Naive thymus-derived CD8-positive, alpha-beta T cell (primary cell): ENCODE measurements around the gene RSKR. TPM values are rescaled to one million over a fixed set of nuclear protein-coding genes. Genes with fewer than 3 reads are reported as not detected.
"Not testable (repeated sequence)": the region's sequence is repeated elsewhere in the genome, so short reads cannot be mapped to it uniquely, and the experiment has no call there.

Experiments
- ATAC-seq, 2 donors: fragments of 150-1000 bp; cut with Tn5 transposase in 1 of 2; sonication (Bioruptor Pico), chemical (Tn5 transposase) in 1 of 2; 1 replicate in 1 of 2; 2 replicates in 1 of 2; pipeline ENCODE4 v1.10.0; 2021; ENCODE audit warnings: mild to moderate bottlenecking in 2 of 2, moderate library complexity in 2 of 2
- POLR2A ChIA-PET: fragments of 350-600 bp; sonication (Branson Sonifier 250); formaldehyde crosslinking; loops from one replicate; lab custom pipeline; 2021; ENCODE audit warnings: antibody characterized with exemption; lab: Charles Lee
- DNase-seq, 10 donors: peaks; one replicate each; pipeline versions ENCODE4 v3.0.0 to v3.0.0-alpha.2; 2020 to 2022
- H3K27ac Mint-ChIP-seq, 10 donors: one replicate each; pipeline ENCODE4 v1.8.0; 2020 to 2022; ENCODE audit warnings: mild to moderate bottlenecking in 10 of 10, mixed read lengths in 10 of 10, moderate library complexity in 4 of 10, inconsistent platforms in 1 of 10
- H3K27me3 Mint-ChIP-seq, 5 donors: one replicate each; pipeline ENCODE4 v1.8.0; 2021 to 2022; ENCODE audit warnings: mixed read lengths in 5 of 5
- H3K36me3 Mint-ChIP-seq, 3 donors: one replicate each; pipeline ENCODE4 v1.8.0; 2020 to 2022; ENCODE audit warnings: mixed read lengths in 3 of 3, mild to moderate bottlenecking in 2 of 3, inconsistent platforms in 1 of 3
- H3K4me1 Mint-ChIP-seq, 4 donors: one replicate each; pipeline ENCODE4 v1.8.0; 2021 to 2022; ENCODE audit warnings: mixed read lengths in 4 of 4
- H3K4me3 Mint-ChIP-seq, 10 donors: one replicate each; pipeline ENCODE4 v1.8.0; 2020 to 2022; ENCODE audit warnings: mild to moderate bottlenecking in 10 of 10, mixed read lengths in 10 of 10, moderate library complexity in 6 of 10, inconsistent platforms in 1 of 10
- H3K9me3 Mint-ChIP-seq, 9 donors: one replicate each; pipeline ENCODE4 v1.8.0; 2020 to 2022; ENCODE audit warnings: mixed read lengths in 9 of 9, mild to moderate bottlenecking in 3 of 9, inconsistent platforms in 1 of 9, moderate library complexity in 1 of 9
- polyA plus RNA-seq, 3 donors: library from polyadenylated mRNA; unstranded; fragments of 300-500 nt; fragmentation: Illumina TruSeq; gene quantifications; one replicate each; pipeline ENCODE4 v1.2.3, GENCODE V29; 2021
- total RNA-seq, 8 experiments: library from RNA in 2 of 8; stranded (reverse) in 2 of 8; gene quantifications; one replicate each; pipeline ENCODE4 v1.2.3 and lab custom pipeline; 2021 to 2026

Gene RSKR
- total and polyA plus RNA-seq, 5 experiments from 2014 or later = 0.11 to 28.9 (median 0.75) TPM

- peaks cover 14 to 27% (median 23%) of the 10 kb centered on the region in 4 donors for H3K4me1 Mint-ChIP-seq
- DNase-seq (no peak), ATAC-seq (no peak)
- peak overlapping the region in 9 of 10 donors; percentile 29 to 100 (median 96) for H3K27ac Mint-ChIP-seq
- no peaks in the 10 kb centered on the region for H3K9me3 Mint-ChIP-seq
- H3K36me3 Mint-ChIP-seq = peaks cover 0 to under 1% (median 0%) of the 10 kb centered on the region in 3 donors
- H3K4me3 Mint-ChIP-seq = peak overlapping the region; percentile 89 to 99 (median 95)
- no peaks in the 10 kb centered on the region for H3K27me3 Mint-ChIP-seq
- POLR2A ChIA-PET = interaction anchor here (2.5 to 3.0 kb wide), 2 partner anchors 20 to 46 kb away, joined by 16 to 42 read pairs; partner anchors contain the start of genes ALDOC and UNC119
Measured at GRCh38 chr17:28597606-28598383, 16.2 kb downstream of the RSKR start.

DNA sequence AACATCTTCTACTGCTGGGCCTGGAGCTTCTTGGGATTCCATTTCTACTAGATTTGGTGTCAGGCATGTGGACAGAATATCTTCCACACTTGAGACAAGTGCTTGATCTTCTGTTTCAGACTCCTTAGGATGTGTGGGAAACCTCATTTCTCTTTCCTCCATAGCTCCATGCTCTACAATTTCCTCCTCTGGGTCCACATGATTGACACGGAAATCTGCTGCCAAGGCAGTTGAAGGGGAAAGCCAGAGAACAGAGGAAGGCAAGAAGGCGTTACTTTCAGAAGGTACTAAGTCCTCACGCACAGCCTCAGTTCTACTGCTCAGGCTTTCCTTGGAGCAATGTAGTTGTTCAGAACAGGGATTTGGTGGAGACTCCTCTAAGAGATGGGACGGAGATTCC, 21.7 kb downstream of the RSKR start:
- DNase-seq = no peak
- POLR2A ChIA-PET = no interaction called here
- H3K4me1 Mint-ChIP-seq = peaks cover 0 to under 1% (median 0%) of the 10 kb centered on the region in 4 donors
- H3K4me3 Mint-ChIP-seq = no peak overlapping the region
- H3K36me3 Mint-ChIP-seq = peaks cover 0 to 20% (median 9%) of the 10 kb centered on the region in 3 donors
- no peak for ATAC-seq
- H3K27me3 Mint-ChIP-seq = no peaks in the 10 kb centered on the region
- no peak overlapping the region for H3K27ac Mint-ChIP-seq
- no peaks in the 10 kb centered on the region for H3K9me3 Mint-ChIP-seq

DNA sequence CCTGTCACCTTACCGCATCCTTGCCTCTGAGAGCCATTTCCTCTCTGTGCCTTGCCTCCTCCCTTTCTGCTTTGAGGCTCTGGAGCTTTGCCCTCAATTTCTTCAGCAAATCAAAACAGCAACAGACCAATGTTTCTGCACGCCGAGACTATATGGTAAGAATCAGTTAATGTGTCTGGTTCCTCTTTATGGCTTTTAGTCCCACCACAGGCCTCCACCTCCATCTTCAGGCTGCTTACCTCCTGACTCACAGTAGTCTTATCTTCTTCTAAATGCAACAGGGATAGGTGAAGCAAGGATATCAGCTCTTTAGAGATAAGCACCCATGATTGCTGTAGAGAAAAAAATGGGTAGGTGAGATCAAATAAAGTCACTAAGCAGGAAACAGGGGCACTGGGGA, 28.1 kb downstream of the RSKR start:
- DNase-seq (no peak), ATAC-seq (no peak)
- H3K27ac Mint-ChIP-seq = no peak overlapping the region

DNA sequence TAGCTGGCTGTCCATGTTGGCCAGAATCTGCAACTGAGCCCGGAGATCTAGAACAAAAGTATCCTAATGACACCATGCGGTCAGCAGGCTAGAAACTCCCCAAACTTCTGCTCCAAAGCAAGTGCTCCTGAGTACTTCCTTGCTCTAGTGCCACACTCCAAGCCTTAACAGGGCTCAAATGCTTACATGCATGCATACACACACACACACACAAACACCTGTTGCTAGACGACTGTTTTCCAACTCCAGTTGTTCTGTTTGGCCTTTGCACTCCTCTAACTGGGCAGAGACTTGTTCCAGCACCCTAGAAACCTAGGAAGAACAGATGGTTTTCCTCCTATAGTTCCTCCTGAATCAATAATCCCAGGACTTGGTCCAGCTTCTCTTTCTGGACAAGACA, 29.6 kb downstream of the RSKR start:
- no peaks in the 10 kb centered on the region for H3K9me3 Mint-ChIP-seq
- ATAC-seq = no peak
- no peaks in the 10 kb centered on the region for H3K4me1 Mint-ChIP-seq
- H3K4me3 Mint-ChIP-seq = no peak overlapping the region
- DNase-seq = no peak
- H3K36me3 Mint-ChIP-seq = peaks cover 0 to 6% (median 4%) of the 10 kb centered on the region in 3 donors
- H3K27me3 Mint-ChIP-seq = no peaks in the 10 kb centered on the region
- POLR2A ChIA-PET = no interaction called here
- no peak overlapping the region for H3K27ac Mint-ChIP-seq

More for the DNA sequence above, 28.1 kb downstream of the RSKR start:
- POLR2A ChIA-PET = interaction anchor here (0.7 kb wide), 1 partner anchor 34 kb away, joined by 3 read pairs; no protein-coding TSS in a partner anchor
- no peaks in the 10 kb centered on the region for H3K9me3 Mint-ChIP-seq
- no peak overlapping the region for H3K4me3 Mint-ChIP-seq
- peaks cover 0 to 6% (median 6%) of the 10 kb centered on the region in 3 donors for H3K36me3 Mint-ChIP-seq
- H3K4me1 Mint-ChIP-seq = no peaks in the 10 kb centered on the region
- no peaks in the 10 kb centered on the region for H3K27me3 Mint-ChIP-seq

DNA sequence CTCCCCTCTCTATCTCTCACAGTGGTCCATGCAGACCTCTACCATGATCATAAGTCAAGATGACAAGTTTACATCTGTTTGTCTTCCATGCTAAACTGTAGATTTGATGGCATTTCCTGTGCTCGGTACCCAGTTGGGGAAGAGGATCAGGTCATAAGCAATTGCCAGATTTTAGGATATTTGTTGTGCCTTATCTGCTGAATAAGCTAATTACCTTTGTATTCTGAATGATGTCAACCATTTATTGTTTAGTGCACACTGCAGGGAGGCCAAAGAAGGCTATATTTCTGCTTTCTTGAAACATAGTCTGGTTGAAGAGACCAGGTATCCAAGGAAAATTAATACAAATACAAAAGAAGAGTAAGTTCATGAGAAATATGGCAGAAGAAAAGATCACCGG, 31.5 kb downstream of the RSKR start:
- no peak for DNase-seq
- Mint-ChIP-seq H3K27ac (no peak overlapping the region), H3K36me3 (peaks cover 0 to 6% (median 4%) of the 10 kb centered on the region in 3 donors), H3K4me1 (no peaks in the 10 kb centered on the region), H3K4me3 (no peak overlapping the region), H3K27me3 (no peaks in the 10 kb centered on the region), H3K9me3 (no peaks in the 10 kb centered on the region)
- POLR2A ChIA-PET = interaction anchor here (1.4 kb wide), 1 partner anchor 17 kb away, joined by 3 read pairs; the partner anchor contains the start of gene SPAG5
- ATAC-seq = no peak

GRCh38 chr17:28580959-28581358, 33.0 kb downstream of the RSKR start:
- POLR2A ChIA-PET = interaction anchor here (0.9 kb wide), 1 partner anchor 9 kb away, joined by 3 read pairs; the partner anchor contains the start of gene PIGS
- DNase-seq = no peak
- Mint-ChIP-seq H3K9me3 (no peaks in the 10 kb centered on the region), H3K4me1 (peaks cover 9 to 13% (median 12%) of the 10 kb centered on the region in 4 donors), H3K4me3 (no peak overlapping the region), H3K27ac (no peak overlapping the region), H3K27me3 (no peaks in the 10 kb centered on the region), H3K36me3 (peaks cover 0 to 3% (median 3%) of the 10 kb centered on the region in 3 donors)
- ATAC-seq = no peak

DNA sequence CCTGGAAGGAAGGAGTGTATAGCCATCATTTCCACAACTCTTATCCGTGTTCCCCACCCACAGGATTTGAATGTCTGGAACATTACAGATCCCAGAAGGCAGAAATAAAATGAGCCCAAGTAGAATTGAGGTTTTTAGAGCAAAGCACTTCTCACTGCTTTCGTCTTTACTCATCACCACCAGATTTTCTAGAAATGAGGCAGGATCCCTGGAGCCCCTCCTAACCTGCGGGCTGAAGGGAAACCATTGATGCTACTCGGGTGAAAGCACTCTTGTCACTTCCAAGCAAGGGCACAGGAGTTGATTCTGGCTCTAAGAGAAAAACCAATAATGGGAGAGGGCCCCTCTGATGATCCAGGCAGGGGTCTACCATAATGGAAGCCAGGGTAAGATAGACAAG, 34.5 kb downstream of the RSKR start:
- POLR2A ChIA-PET = interaction anchor here (0.6 to 4.3 kb wide), 2 partner anchors 19 to 28 kb away, joined by 5 to 42 read pairs; partner anchors contain the start of gene SPAG5
- Mint-ChIP-seq H3K27me3 (no peaks in the 10 kb centered on the region), H3K4me1 (peaks cover 11 to 22% (median 17%) of the 10 kb centered on the region in 4 donors), H3K36me3 (no peaks in the 10 kb centered on the region), H3K27ac (no peak overlapping the region), H3K4me3 (no peak overlapping the region), H3K9me3 (no peaks in the 10 kb centered on the region)
- ATAC-seq = no peak
- DNase-seq = no peak

DNA sequence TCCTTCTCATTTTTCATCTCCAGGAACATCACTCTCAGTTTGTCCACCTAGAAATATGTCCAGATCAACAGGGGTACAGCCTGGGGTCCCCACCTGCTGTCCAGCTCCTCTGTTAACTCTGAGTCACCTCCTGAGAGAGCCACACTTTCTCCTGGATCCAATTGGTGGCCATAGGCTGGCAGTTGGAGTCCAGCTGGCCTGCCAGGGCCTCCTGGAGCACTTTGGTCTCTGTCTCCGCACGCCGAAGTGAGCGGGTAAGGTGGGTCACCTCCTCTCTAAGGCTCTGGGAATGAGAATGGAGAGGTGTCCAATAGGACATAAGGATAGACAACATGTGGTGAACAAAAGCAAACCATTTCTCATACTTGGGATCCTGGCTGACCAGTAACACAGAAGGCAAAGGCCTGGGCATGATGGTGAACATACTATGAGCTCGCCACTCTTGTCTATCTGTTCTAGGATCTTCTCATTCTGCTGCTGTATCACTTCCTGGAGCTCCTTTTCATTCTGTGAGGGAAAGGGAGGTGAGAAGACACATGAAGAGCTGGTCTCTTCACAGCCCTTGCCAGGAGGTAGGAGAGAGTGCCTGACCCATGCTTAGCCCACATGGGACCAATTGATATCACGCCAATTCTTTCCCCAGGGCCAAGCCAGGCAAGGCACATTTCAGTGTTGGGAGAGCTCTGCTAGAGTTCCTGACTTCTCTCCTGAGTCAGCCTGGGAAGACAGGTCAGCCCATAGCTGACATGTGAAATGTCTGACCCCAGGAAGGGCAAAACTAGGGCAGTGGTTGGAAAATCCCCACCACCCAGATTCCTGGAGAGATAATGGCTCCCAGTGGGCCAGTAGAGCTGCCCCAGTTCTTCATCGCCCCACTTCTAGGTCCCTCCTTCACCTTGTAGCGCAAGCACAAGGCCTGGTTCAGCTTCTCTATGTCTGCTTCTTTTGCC, 35.5 kb downstream of the RSKR start:
- Mint-ChIP-seq H3K9me3 (no peaks in the 10 kb centered on the region), H3K4me3 (peak overlapping the region in 1 of 10 donors; percentile 18), H3K27me3 (no peaks in the 10 kb centered on the region), H3K27ac (no peak overlapping the region), H3K36me3 (no peaks in the 10 kb centered on the region), H3K4me1 (peaks cover 14 to 28% (median 17%) of the 10 kb centered on the region in 4 donors)
- ATAC-seq = no peak
- POLR2A ChIA-PET = interaction anchor here (1.1 to 4.3 kb wide), 2 partner anchors 20 to 29 kb away, joined by 4 to 42 read pairs; partner anchors contain the start of gene SPAG5
- DNase-seq = no peak

DNA sequence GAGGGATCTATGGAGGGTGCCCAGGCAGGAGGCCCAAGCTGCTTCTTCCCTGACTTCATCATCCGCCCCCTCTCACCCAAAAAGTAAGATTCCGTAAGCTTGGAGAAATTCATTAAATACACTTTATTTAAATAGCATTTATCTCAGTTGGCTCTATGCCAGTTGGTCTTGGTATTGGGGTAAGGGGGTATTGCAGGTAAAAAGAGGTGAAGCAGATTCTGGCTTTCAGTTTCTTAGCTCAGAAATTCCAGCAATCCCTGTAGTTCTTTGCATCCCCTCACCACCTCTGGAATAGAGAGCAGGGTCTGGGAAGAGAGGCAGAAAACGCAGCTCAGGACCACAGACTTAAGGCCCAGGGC, 36.5 kb downstream of the RSKR start:
- DNase-seq = no peak
- H3K4me3 Mint-ChIP-seq = peak overlapping the region in 7 of 10 donors; percentile 77 to 90 (median 86)
- H3K9me3 Mint-ChIP-seq = no peaks in the 10 kb centered on the region
- H3K4me1 Mint-ChIP-seq = peaks cover 20 to 38% (median 26%) of the 10 kb centered on the region in 4 donors
- ATAC-seq = no peak
- no peaks in the 10 kb centered on the region for H3K27me3 Mint-ChIP-seq
- H3K27ac Mint-ChIP-seq = peak overlapping the region in 4 of 10 donors; percentile 43 to 95 (median 94)
- H3K36me3 Mint-ChIP-seq = no peaks in the 10 kb centered on the region
- POLR2A ChIA-PET = interaction anchor here (0.7 to 9.0 kb wide), 9 partner anchors 11 to 142 kb away, joined by 3 to 81 read pairs (median 5); partner anchors contain the start of genes BLTP2, PROCA1, RPL23A and SDF2

- DNase-seq = peak; percentile 90 to 100 (median 97)
- peak within 1 kb of the TSS; percentile 77 to 91 (median 87) for H3K4me3 Mint-ChIP-seq
- H3K27me3 Mint-ChIP-seq = no peaks in the 10 kb centered on the region
- H3K4me1 Mint-ChIP-seq = peaks cover 24 to 43% (median 31%) of the 10 kb centered on the region in 4 donors
- H3K9me3 Mint-ChIP-seq = no peaks in the 10 kb centered on the region
- H3K36me3 Mint-ChIP-seq = no peaks in the 10 kb centered on the region
- H3K27ac Mint-ChIP-seq = peak within 1 kb of the TSS; percentile 82 to 96 (median 94)
- ATAC-seq = peak; percentile 94 to 97
- POLR2A ChIA-PET = interaction anchor here (0.7 to 9.0 kb wide), 10 partner anchors 11 to 143 kb away, joined by 3 to 81 read pairs (median 4); partner anchors contain the start of genes BLTP2, PROCA1, RPL23A and SDF2
Measured at GRCh38 chr17:28576758-28577465, 37.1 kb downstream of the RSKR start, which contains the start of gene ALDOC. TSS of gene ALDOC (minus strand) at chr17:28576895. CDS start at chr17:28575532, 1,363 bp downstream.

GRCh38 chr17:28576016-28576415, 38.0 kb downstream of the RSKR start:
- POLR2A ChIA-PET = interaction anchor here (0.7 to 9.0 kb wide), 5 partner anchors 21 to 86 kb away, joined by 3 to 81 read pairs (median 16); partner anchors contain the start of genes BLTP2, SDF2, SPAG5 and UNC119

More at GRCh38 chr17:28576016-28576415, 38.0 kb downstream of the RSKR start:
- peak overlapping the region; percentile 77 to 91 (median 87) for H3K4me3 Mint-ChIP-seq
- peak overlapping the region; percentile 48 to 95 (median 83) for H3K27ac Mint-ChIP-seq
- peaks cover 25 to 46% (median 36%) of the 10 kb centered on the region in 4 donors for H3K4me1 Mint-ChIP-seq
- H3K9me3 Mint-ChIP-seq, DNase-seq, H3K27me3 Mint-ChIP-seq, H3K36me3 Mint-ChIP-seq, ATAC-seq: not testable (repeated sequence)
